WTC11 (cell line): ENCODE data around the gene GALNT17.

ENCODE experiments used
- CTCF ChIP-seq: fragments of 200-600 bp; IDR thresholded peaks from 2 replicates; pipeline ENCODE4 v1.8.0; 2022; ENCODE audit warnings: antibody characterized with exemption
- ELF4 ChIP-seq: sonication (generic); formaldehyde crosslinking; IDR thresholded peaks from 2 replicates; pipeline ENCODE4 v1.8.1; 2022; ENCODE audit warnings: low read depth, mild to moderate bottlenecking, moderate library complexity, missing genetic modification reagents
- FOXP1 ChIP-seq: sonication (generic); formaldehyde crosslinking; IDR thresholded peaks from 2 replicates; pipeline ENCODE4 v1.8.0; 2022; ENCODE audit warnings: missing genetic modification reagents, mild to moderate bottlenecking, moderate library complexity, borderline replicate concordance
- MAX ChIP-seq: sonication (generic); formaldehyde crosslinking; IDR thresholded peaks from 2 replicates; pipeline ENCODE4 v1.8.0; 2022; ENCODE audit warnings: mild to moderate bottlenecking, missing genetic modification reagents
- ZNF121 ChIP-seq: sonication (generic); formaldehyde crosslinking; IDR thresholded peaks from 2 replicates; pipeline ENCODE4 v1.8.0; 2023; ENCODE audit warnings: missing genetic modification reagents
- ZNF232 ChIP-seq: sonication (generic); formaldehyde crosslinking; IDR thresholded peaks from 2 replicates; pipeline ENCODE4 v1.8.0; 2022; ENCODE audit warnings: mild to moderate bottlenecking, missing genetic modification reagents
- ZNF263 ChIP-seq: sonication (generic); formaldehyde crosslinking; IDR thresholded peaks from 2 replicates; pipeline ENCODE4 v1.8.1; 2022; ENCODE audit warnings: low read depth, mild to moderate bottlenecking, moderate library complexity, missing genetic modification reagents
- ZNF512 ChIP-seq: sonication (generic); formaldehyde crosslinking; IDR thresholded peaks from 2 replicates; pipeline ENCODE4 v1.8.1; 2022; ENCODE audit warnings: missing genetic modification reagents, borderline replicate concordance

GRCh38 chr7:71521506-71521905, 389.6 kb downstream of the GALNT17 start:
- TF ChIP-seq CTCF = no peak
- TF ChIP-seq ZNF512 (CRISPR knock-in tag) = no peak
- no peak for TF ChIP-seq ZNF263 (CRISPR knock-in tag)
- no peak for TF ChIP-seq ELF4 (CRISPR knock-in tag)
- no peak for TF ChIP-seq ZNF121 (CRISPR knock-in tag)
- TF ChIP-seq FOXP1 (CRISPR knock-in tag) = no peak
- no peak for TF ChIP-seq ZNF232 (CRISPR knock-in tag)
- TF ChIP-seq MAX (CRISPR knock-in tag) = no peak
